ENCODE measurements around the gene NKRF. TPM values are rescaled to one million over a fixed set of nuclear protein-coding genes. Genes with fewer than 3 reads are reported as not detected.

NKRF gene
- total and polyA plus RNA-seq, 9 of the 15 experiments (the other 6 are each of a cell fraction or from before 2014, with no cell fraction given), result 8.9 to 31.9 (median 19.0) TPM

DNA sequence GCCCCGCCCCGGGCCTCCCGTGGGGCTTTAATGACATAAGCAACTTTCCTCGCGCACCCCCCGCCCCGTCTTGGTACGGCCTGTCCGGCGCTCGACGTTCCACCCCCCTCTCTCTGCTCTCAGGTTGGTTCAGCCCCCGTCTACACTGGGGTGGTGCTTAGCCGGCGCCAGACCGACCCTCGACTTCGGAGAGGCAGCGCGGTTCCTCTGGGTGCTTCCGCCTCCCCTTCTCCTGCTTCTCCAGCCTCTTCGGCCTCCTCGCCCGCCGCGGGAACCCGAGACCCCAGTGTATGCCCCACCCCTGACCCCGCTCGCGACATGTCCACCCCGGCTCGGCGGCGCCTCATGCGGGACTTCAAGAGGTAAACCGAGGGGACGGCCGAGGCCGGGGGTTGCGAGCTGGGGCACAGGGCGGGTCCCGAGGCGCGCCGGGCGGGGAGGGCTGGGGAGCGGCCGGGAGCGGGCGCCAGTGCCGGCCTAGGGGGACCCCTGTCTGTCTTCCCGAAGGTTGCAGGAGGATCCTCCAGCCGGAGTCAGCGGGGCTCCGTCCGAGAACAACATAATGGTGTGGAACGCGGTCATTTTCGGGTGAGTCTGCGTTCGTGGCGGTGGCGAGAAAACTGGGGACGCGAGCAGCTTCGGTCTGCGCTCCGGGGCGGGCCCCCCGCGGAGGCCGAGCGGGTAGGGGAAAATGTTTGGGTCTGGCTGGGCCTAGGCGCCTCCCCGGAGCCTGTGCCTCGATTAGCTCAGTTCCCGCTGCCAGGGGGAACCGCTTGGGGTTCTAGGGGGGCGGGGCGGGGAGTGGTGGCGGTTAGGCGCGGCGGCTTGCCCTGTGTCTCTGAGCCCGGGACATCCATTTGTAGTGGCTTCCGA is 31.6 kb downstream of the NKRF start, which contains the start of gene UBE2A (continued):
- TF ChIP-seq, protein P1, sequence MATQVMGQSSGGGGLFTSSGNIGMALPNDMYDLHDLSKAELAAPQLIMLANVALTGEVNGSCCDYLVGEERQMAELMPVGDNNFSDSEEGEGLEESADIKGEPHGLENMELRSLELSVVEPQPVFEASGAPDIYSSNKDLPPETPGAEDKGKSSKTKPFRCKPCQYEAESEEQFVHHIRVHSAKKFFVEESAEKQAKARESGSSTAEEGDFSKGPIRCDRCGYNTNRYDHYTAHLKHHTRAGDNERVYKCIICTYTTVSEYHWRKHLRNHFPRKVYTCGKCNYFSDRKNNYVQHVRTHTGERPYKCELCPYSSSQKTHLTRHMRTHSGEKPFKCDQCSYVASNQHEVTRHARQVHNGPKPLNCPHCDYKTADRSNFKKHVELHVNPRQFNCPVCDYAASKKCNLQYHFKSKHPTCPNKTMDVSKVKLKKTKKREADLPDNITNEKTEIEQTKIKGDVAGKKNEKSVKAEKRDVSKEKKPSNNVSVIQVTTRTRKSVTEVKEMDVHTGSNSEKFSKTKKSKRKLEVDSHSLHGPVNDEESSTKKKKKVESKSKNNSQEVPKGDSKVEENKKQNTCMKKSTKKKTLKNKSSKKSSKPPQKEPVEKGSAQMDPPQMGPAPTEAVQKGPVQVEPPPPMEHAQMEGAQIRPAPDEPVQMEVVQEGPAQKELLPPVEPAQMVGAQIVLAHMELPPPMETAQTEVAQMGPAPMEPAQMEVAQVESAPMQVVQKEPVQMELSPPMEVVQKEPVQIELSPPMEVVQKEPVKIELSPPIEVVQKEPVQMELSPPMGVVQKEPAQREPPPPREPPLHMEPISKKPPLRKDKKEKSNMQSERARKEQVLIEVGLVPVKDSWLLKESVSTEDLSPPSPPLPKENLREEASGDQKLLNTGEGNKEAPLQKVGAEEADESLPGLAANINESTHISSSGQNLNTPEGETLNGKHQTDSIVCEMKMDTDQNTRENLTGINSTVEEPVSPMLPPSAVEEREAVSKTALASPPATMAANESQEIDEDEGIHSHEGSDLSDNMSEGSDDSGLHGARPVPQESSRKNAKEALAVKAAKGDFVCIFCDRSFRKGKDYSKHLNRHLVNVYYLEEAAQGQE (IDR thresholded peaks at IDR 0.05; ENCODE audit: borderline replicate concordance), result no peak
- TF ChIP-seq, protein P1 (CRISPR knock-in tag; IDR thresholded peaks at IDR 0.05; ENCODE audit: low read depth), result no peak
- TF ChIP-seq, protein P2, sequence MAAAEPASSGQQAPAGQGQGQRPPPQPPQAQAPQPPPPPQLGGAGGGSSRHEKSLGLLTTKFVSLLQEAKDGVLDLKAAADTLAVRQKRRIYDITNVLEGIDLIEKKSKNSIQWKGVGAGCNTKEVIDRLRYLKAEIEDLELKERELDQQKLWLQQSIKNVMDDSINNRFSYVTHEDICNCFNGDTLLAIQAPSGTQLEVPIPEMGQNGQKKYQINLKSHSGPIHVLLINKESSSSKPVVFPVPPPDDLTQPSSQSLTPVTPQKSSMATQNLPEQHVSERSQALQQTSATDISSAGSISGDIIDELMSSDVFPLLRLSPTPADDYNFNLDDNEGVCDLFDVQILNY (CRISPR knock-in tag; IDR thresholded peaks at IDR 0.05), result peak; percentile 18; the same call in 1 of the 2 replicates
- TF ChIP-seq NFIC (IDR thresholded peaks at IDR 0.05) (peak; percentile 55), POLR2AphosphoS5 (IDR thresholded peaks at IDR 0.05; ENCODE audit: control insufficient read depth, insufficient read depth, low read depth, low read length) (peak; percentile 82; the same call in 1 of the 2 replicates), JUN (IDR thresholded peaks at IDR 0.05; ENCODE audit: borderline replicate concordance, low read depth, low read length) (peak; percentile 14; the same call in 1 of the 2 replicates), JUN (CRISPR knock-in tag; IDR thresholded peaks at IDR 0.05; ENCODE audit: borderline replicate concordance) (no peak), ZNF224 (CRISPR knock-in tag; IDR thresholded peaks at IDR 0.05) (no peak), HCFC1 (IDR thresholded peaks at IDR 0.05; ENCODE audit: low read depth, low read length) (peak; percentile 40; the same call in 1 of the 2 replicates), POLR2G (IDR thresholded peaks at IDR 0.05; ENCODE audit: low read depth, low read length) (peak; percentile 100), SUPT5H (IDR thresholded peaks at IDR 0.05) (peak; percentile 97)
- TF ChIP-seq, protein P3, sequence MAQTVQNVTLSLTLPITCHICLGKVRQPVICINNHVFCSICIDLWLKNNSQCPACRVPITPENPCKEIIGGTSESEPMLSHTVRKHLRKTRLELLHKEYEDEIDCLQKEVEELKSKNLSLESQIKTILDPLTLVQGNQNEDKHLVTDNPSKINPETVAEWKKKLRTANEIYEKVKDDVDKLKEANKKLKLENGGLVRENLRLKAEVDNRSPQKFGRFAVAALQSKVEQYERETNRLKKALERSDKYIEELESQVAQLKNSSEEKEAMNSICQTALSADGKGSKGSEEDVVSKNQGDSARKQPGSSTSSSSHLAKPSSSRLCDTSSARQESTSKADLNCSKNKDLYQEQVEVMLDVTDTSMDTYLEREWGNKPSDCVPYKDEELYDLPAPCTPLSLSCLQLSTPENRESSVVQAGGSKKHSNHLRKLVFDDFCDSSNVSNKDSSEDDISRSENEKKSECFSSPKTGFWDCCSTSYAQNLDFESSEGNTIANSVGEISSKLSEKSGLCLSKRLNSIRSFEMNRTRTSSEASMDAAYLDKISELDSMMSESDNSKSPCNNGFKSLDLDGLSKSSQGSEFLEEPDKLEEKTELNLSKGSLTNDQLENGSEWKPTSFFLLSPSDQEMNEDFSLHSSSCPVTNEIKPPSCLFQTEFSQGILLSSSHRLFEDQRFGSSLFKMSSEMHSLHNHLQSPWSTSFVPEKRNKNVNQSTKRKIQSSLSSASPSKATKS (CRISPR knock-in tag; IDR thresholded peaks at IDR 0.05), result no peak
